ENCODE data around the gene ZNF362.
"Not testable (repeated sequence)": the region's sequence is repeated elsewhere in the genome, so short reads cannot be mapped to it uniquely, and the experiment has no call there.

Gene ZNF362

GRCh38 chr1:33256471-33257206 lies at the start of gene ZNF362:
Gene ZNF362, plus strand, starts transcription at chr1:33256492. Its CDS starts 14,083 bp downstream, at chr1:33270575.
- peak; percentile 32 for DNase-seq (ENCODE audit: low read depth in 2 of 3, low spot score in 2 of 3)

DNA sequence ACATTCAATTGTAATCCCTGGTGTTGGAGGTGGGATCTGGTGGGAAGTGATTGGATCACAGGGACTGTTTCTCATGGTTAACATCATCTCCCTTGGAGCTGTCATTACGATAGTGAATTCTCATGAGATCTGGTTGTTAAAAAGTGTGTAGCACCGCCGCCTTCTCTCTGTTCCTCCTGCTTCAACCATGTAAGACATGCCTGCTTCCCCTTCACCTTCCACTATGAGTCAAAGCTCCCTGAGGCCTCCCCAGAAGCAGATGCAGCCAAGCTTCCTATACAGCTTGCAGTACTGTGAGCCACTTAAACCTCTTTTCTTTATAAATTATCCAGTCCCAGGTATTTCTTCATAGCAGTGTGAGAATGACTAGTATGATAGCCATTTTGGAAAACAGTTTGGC lies 44.3 kb upstream of the ZNF362 start:
- DNase-seq (ENCODE audit: low read depth in 2 of 3, low spot score in 2 of 3): no peak

DNA sequence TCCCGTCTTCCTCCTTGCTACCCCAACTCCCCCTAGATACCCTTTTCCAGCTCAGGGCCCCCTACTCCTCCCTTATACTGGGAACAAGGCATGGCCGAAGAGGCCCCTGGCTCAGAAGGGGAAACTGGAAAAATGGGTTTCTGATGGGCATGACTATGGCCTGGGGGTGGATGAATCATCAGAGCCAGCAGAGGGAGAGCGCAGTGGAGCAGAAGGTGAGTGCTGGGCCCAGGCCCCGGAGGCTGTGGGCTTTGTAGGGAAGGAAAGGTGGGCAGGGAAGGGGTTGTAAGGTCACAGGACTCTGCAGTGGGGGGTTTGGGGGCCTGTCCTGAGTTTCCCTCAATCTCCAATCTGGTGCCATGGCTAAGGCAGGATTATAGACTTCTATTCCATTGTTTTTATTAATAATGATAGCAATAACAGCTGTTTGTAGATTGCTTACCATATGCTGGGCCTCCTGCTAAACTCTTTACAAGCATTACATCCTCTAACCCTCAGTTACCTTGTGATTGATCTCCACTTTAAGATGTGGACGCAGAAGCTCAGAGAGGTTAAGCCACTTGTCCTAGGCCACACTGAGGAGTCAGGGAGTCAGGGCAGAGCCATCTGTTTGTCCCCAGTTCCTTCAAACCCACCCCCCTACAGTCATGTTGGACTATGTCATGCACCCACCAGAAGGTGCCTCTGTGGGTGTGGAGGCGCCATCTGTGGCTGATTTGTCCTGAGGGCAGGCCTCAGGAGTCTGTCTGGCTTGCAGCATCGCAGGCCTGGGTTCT lies 36.2 kb upstream of the ZNF362 start:
- no peak for DNase-seq (ENCODE audit: low read depth in 2 of 3, low spot score in 2 of 3)

- DNase-seq (ENCODE audit: low read depth in 2 of 3, low spot score in 2 of 3): no peak
Observed at GRCh38 chr1:33220676-33221384, 35.5 kb upstream of the ZNF362 start.

- DNase-seq (ENCODE audit: low read depth in 2 of 3, low spot score in 2 of 3): no peak
Observed at GRCh38 chr1:33221385-33221758, 34.9 kb upstream of the ZNF362 start.

- DNase-seq (ENCODE audit: low read depth in 2 of 3, low spot score in 2 of 3): no peak
Observed at GRCh38 chr1:33222381-33222780, 33.9 kb upstream of the ZNF362 start.

DNA sequence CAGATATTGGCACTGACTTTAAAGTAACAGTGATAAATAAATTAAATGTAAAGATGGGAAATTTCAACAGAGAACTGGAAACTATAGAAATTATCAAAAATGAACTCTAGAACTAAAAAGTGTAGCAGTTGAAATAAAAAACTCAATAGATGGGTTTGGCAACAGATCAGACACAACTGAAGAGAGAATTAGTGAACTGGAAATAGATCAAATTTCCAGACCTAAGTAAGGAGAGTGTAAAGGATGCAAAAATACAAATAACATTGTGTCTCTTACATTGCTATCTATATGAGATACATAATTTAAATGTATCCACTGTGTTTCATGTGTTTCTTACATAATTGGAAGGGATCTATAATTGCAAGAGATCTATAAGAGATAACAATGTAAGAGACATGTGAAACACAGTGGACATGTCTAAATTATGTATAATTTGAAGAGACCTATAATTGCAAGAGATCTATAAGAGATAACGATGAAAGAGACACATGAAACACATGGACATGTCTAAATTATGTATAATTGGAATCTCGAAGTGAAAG lies 32.1 kb upstream of the ZNF362 start:
- DNase-seq (ENCODE audit: low read depth in 2 of 3, low spot score in 2 of 3): no peak

- no peak for DNase-seq (ENCODE audit: low read depth in 2 of 3, low spot score in 2 of 3)
Observed at GRCh38 chr1:33225586-33225985, 30.7 kb upstream of the ZNF362 start.

GRCh38 chr1:33228935-33229487 lies 27.3 kb upstream of the ZNF362 start:
- no peak for DNase-seq (ENCODE audit: low read depth in 2 of 3, low spot score in 2 of 3)

DNA sequence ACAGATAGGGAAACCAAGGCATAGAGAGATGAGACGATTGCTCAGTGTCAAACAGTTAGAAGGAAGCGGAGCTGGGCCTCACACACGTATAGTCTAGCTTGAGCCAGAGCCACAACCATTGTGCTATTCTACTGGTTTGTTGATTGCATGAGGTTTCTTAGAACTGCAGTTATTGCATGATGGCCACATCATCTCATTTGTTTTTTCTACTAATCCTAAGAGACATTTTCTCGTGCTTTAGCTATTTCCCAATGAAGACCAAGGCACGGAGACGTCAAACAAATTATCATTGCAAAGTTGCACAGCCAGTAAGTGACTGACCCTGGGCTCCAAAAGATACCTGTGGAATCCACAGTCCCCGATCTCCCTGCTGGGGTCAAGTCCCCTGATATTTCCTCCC lies 25.1 kb upstream of the ZNF362 start:
- DNase-seq (ENCODE audit: low read depth in 2 of 3, low spot score in 2 of 3): no peak

GRCh38 chr1:33232716-33233115 lies 23.6 kb upstream of the ZNF362 start:
- no peak for DNase-seq (ENCODE audit: low read depth in 2 of 3, low spot score in 2 of 3)

- DNase-seq (ENCODE audit: low read depth in 2 of 3, low spot score in 2 of 3): no peak
Observed at GRCh38 chr1:33234131-33234530, 22.2 kb upstream of the ZNF362 start.

DNA sequence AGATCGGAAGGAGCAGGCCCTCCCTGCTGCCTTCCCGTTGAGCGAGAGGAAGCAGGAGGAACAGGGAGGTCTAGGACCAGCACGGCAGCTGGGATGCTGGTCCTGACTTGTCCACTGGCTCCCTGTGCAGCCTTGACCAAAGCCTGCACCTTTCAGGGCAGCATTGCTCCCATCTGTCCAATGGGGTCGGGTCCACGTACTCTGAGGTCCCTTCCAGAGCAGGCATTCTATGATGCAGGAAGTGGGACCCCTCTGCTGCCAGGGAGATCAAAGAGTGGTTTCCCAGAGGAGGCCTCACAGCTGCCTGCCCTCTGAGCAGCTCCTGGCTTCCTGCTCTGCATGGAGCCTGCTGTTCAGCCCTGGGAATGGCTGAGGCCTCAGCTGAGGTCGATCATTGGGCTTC lies 21.7 kb upstream of the ZNF362 start:
- no peak for DNase-seq (ENCODE audit: low read depth in 2 of 3, low spot score in 2 of 3)

GRCh38 chr1:33235521-33235920 lies 20.8 kb upstream of the ZNF362 start:
- no peak for DNase-seq (ENCODE audit: low read depth in 2 of 3, low spot score in 2 of 3)

GRCh38 chr1:33236498-33236897 lies 19.8 kb upstream of the ZNF362 start:
- no peak for DNase-seq (ENCODE audit: low read depth in 2 of 3, low spot score in 2 of 3)

DNA sequence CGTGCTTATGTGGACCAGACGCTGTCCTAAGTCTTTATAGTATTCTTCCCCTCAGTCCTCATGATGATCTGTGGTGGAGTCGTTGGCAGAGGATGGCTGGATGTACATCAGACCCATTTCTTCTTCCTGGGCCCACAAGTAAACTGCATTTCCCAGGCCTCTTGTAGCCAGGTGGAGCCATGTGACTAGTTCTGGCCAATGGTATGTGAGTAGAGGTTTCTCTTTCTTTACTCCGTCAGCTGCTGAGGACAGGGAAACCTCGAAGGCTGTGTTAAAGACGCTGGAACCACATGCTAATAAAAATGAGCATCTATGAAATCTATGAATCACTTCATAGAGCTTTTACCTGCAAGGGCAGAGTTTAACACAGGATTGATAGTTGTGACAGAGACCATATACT lies 18.7 kb upstream of the ZNF362 start:
- no peak for DNase-seq (ENCODE audit: low read depth in 2 of 3, low spot score in 2 of 3)

GRCh38 chr1:33238194-33238724 lies 18.0 kb upstream of the ZNF362 start:
- DNase-seq (ENCODE audit: low read depth in 2 of 3, low spot score in 2 of 3): not testable (repeated sequence)

DNA sequence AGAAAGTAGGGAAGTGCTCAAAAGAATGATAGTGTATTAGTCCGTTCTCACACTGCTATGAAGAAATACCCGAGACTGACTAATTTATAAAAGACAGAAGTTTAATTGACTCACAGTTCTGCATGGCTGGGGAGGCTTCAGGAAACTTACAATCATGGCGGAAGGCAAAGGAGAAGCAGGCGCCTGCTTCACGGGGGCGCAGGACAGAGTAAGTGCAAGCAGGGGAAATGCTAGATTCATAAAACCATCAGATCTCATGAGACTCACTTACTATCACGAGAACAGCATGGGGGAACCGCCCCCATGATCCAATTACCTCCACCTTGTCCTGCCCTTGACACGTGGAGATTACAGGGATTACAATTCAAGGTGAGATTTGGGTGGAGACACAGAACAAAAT lies 16.9 kb upstream of the ZNF362 start:
- DNase-seq (ENCODE audit: low read depth in 2 of 3, low spot score in 2 of 3): not testable (repeated sequence)

GRCh38 chr1:33241866-33242265 lies 14.4 kb upstream of the ZNF362 start:
- no peak for DNase-seq (ENCODE audit: low read depth in 2 of 3, low spot score in 2 of 3)

DNA sequence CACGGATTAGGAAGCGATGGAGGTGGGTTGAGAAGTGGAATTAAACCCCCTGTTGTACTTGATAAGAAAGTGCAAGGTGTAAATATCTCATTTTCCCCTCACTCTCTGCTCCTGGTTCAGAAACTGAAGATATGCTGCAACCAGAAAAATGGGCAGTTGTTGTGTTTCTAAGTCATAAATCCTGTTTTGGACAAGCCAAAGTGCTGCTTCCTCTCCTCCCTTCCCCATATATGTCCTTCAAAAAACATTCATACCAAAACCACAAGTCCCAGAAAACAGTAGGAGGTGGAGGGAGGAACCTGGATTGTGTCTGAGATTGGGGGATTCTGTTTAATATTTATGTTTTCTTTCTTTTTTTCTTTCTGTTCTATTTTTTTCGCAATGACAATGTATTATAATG lies 13.6 kb upstream of the ZNF362 start:
- DNase-seq (ENCODE audit: low read depth in 2 of 3, low spot score in 2 of 3): no peak

- DNase-seq (ENCODE audit: low read depth in 2 of 3, low spot score in 2 of 3): no peak
Observed at GRCh38 chr1:33244143-33244808, 12.0 kb upstream of the ZNF362 start.

Data from activated CD8-positive, alpha-beta memory T cell treated with anti-CD3 and anti-CD28 coated beads for 48 hours (primary cell).